GM19468 (cell line): ENCODE results near the gene PDGFC.
"Not testable (repeated sequence)": the region's sequence is repeated elsewhere in the genome, so short reads cannot be mapped to it uniquely, and the experiment has no call there.

Source experiments
- ATAC-seq: cut with Tn5 transposase; IDR thresholded peaks from one replicate; pipeline ENCODE4 v1.9.1; 2021; ENCODE audit warnings: mild to moderate bottlenecking, moderate library complexity, moderate number of reproducible peaks; ENCODE audit not compliant: unreplicated experiment; ENCODE audit errors: extremely low read depth

Gene PDGFC

DNA sequence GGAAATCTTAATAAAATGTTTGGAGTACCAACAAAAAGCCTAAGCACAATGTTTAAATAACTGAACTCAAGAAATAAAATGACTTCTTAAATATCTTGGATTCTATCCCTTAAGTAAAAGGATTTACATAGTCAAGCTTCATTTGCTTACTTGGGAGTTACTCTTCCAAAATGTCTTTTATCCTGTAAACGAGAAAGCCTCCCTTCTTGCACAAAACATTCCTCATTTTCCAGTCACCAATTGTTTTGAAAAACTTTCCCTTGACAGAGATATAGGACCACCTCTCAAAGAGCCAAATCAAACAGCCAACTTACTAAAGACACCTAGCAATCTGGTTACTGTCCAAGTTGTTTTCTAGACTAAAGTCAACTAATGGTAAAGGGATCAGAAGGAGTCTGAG is 18.6 kb downstream of the PDGFC start:
- no peak for ATAC-seq

DNA sequence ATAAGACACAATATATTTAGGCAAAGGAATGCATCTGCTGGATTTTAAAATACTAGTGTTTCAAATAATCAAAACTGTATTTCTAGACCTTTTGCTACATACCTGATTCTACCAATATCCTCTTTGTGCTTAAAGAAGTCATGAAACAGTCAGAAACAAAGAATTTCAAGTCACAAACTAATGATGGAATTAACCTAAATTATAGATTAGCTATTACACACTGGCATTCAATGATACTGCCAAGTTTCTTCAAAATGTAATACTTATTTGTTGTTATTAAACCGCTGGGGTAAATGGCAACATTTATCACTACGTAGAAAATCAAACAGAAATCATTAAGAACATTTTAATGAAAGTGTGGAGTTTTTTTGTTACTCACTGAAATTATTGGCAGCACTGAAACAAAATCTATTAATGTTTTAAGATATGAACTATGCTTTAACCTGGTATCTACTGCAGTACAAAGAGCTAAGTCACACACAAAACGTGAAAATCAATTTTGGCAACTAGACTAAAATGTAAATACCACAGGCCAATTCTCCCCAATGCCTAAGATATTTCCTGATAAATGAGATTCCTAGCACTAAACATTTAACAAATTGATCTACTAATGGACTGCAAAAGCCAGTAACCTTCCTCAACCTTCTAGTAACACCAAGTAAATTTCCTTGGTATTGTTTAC is 19.4 kb downstream of the PDGFC start:
- ATAC-seq = no peak

DNA sequence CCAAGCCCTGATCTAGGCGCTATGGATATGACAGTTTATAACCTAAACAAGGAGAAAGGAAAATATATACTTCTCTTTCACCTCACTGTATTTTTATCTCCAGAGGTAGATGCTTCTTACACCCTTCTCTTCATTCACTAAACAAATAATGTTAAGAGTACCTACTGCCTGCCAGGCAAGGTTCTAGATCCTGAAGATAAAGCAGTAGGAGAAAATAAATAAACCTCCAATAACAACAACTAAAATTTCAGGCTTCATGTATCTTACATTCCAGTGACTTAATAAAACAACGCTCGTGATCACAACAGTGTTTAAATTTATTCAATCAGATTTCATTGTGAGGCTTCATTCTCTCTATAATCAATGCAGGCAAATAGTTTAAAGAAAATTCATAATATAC is 20.7 kb downstream of the PDGFC start:
- ATAC-seq = no peak

DNA sequence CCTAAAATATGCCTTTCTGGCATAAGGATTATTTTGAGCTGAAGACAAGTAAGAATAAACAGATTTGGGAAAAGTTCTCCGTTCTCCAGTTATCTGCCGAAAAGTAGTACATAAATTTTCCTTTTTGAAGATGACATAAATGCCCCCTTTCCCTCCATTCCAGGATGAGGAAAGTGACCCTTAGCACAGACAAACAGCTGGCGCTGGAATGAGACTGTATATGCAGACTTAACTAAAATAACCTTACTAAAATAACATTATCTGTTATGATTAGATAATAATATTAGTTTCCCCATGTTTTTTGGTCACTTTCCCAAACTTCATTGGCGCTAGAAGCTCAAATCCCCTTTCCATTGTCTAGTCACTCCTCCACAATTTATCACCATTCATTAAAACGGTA is 21.5 kb downstream of the PDGFC start:
- ATAC-seq = no peak

DNA sequence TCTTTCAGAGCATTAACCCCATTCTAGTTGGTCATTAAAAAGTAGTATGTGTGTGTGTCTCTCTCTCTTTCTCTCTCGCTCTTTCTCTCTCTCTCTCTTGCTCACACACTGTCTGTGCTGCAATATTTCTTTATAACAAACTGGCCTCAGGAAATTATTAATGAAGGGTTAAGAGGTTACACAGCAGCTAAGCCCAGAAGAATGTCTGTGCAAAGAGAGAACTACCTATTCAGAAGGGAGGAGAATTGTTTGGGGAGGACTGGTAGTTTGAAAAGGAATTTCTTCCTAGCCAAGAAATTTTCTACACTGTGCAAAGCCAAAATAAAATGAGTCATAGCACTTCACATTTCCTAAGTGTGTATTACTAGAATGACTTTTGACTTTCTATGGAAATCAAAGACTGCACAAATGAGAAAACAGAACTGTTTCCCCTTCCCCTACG is 22.2 kb downstream of the PDGFC start:
- no peak for ATAC-seq

DNA sequence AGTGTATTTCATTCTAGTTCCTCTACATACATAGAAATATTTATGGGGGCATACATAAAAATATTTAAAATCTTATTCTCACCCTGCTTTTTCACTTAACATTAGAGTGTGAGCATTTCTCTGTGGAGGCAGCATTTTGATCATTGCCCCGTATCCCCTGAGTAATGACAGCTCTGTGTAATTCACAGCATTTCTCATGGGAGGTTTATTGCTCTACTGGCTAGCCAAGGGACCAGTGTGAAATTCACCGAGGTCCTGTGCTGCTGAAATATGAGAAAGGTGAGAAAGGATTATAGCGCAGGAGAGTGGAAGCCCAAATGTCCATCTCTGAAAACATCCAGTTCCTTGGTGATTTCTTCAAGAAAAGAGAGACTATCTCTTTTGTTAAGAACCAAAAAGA is 22.9 kb downstream of the PDGFC start:
- no peak for ATAC-seq

DNA sequence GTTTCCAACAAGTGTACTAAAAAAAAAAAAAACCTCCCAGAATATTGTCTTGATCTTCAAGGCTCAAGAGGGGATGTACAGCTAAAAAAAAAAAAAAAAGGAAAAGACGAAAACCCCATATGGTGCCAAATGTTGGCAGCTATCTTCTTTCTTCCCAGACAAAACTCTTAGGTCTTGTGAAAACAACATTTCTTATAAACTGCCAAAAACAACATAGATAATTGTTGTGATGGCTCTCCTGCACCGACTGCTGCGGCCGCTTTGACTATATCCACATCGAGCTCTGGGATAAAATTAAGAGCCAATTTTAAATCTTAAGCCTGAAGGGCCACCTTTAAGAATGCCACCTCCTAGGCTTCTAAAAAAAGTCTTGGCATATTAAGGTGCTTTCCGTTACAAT is 23.5 kb downstream of the PDGFC start:
- ATAC-seq = no peak

DNA sequence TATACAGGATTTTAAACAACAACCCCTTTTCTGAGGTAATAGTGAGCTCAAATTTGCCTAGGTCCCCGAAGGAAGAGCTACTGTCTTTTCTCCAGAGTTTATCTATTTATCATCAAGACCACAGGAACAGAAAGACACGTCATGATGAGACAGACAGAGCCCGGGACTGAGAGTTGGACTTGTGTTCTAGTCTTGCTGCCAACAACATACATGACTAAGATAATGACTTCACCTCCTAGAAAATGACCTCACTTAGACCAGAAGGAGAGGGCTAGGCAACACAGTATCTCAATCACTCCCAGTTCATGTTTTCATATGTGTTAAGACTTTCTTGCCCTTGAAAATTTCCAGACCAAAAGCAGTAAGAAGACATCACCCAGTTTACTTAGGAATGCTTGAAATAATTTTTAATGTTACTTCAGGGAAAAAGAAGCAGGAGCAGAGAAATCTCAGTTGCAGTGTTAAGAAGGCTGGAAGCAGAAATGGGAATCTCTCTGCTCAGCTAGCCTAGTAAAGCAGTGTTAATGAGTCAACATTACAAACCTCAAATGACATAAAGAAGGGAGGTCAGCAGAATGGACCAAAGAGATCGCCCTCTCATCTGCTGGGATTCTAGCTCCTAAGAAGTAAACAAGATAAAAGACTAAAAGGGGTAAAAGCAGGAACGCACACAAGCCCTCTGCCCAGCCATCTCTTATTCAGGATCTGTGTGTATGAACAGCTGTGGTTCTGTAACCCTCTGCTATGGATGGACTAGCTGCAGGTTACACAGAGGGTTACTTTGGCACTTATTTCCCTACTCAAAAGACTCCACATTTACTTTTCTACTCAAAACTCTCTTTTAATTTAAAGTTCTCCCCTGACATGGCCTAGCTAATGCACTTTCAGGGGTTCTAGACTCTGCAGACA is 24.8 kb downstream of the PDGFC start:
- ATAC-seq = no peak

DNA sequence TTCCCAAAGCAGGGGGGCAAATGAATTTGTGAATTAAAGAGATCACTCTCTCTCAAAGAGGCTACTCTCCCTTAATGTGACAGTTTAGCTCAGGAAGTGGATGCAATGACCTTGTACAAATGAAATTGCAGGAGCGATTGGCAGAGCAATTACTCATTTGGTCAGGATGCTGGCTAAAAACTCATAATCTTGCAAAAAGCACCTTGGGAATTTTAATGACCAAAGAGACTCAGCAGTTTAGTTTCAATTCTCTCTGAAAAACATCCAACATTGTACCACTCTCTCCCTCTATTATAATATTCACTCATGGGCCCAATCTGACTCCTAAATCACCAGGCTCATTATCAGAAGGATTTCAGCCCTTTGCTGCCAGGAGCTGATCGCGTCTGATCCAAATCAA is 26.1 kb downstream of the PDGFC start:
- ATAC-seq = no peak

DNA sequence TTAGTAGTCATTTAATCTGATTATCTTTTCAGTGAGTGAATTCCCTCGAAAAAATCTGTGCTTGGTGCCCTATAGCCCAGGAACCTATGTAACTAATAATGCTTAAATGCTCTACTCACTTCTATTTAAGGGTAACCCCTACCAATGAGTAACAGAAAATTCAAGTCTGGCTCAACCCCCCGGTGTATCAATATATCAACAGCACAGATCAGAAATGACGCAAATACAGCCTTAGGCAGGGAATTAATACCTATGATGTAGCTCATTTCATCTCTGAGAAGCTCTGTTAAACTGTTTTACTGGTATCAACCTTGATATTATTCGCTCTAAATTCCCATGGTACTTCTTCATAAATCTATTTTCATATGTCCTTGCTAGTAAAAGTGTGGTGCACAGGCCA is 28.6 kb downstream of the PDGFC start:
- ATAC-seq = no peak

DNA sequence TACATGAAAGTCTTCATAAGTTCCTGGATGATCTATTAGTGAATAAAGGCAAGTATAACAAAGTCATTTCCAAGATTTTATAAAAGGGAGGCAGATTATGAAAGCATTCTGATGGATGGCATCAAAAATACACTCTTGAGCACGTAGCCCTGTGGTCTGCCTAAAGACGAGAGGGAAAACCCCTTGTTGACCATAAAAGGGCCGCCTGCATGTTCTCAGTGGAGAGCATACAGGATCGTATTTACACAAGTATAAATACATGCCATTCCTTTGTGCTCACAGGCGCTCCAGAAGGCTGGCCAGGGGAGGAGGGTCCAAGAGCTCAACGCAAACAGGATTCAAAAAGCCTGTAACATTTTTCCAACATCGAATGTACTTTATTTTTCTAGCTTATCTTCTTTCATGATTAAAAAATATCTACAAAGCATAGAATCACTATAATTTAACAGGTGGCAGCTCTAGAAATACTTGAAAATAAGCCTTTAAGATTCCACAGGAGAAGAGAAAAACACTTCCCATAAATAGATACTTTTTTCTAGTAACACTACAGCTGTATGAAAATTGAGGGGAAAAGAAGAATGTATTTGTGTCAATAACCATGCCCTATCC is 29.6 kb downstream of the PDGFC start:
- ATAC-seq = no peak

DNA sequence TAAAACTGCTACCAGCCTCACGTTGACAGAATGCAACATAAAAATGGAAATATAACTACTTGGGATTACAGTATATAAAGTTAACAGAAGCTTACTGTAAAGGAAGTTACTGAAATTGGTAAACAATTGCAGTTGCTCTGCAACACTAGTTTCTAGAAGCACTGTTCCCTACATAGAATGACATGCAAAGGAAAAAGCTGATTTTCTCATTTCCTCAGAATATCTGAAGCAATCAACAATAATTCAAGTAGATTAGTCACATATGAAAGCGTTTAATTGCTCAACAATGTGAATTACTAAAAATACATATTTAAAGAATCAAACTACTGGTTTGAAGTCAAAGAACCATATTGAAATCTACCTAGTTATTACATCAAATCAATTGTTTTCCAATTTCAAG is 31.8 kb downstream of the PDGFC start:
- no peak for ATAC-seq

DNA sequence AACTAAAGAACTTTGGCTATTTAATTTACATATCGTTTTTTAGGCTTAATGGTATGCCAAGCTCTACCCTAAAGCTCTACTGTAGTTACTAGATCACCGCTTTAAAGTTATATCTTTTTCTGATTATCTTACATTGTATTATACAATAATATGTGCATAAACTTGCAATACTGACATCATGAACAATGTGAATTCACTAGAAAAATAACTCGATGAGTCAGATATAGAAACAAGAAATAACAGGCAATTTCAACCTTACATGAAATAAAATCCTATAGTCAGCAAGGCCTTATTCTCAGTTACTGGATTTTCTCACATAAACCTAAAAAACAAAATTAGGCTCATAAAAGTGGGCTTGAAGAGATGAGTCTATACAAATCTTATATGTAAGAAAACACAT is 32.5 kb downstream of the PDGFC start:
- no peak for ATAC-seq

DNA sequence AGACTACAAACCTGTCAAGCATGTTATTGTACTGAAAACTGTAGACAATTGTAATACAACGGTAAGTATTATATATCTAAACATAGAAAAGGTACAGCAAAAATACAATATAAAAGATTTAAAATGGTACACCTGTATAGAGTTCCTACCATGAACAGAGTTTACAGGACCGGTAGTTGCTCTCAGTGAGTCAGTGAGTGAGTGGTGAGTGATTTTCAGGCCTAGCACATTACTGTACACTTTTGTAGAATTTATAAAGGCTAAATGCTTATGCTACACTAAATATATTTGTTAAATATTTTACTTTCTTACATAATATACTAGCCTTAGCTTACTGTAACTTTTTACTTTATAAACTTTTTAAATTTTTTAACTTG is 37.4 kb downstream of the PDGFC start:
- no peak for ATAC-seq

DNA sequence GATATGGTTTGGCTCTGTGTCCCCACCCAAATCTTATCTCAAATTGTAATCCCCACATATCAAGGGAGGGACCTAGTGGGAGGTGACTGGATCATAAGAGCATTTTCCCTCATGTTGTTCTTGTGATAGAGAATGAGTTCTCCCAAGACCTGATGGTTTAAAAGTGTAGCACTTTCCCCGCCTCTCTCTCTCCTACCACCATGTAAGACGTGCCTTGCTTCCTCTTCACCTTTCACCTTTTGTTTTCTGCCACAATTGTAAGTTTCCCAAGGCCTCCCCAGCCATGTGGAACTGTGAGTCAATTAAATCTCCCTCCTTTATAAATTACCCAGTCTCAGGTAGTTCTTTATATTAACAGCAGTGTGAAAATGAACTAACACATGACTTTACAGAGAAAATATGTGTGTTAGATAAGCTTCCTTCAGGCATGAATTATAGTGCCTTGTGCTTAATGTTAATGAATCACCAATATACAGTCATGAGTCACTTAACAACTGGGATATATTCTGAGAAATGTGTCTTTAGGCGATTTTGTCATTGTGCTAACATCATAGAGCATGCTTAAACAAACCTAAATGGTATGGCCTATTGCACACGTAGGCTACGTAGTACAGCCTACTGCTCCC is 37.9 kb downstream of the PDGFC start:
- no peak for ATAC-seq

DNA sequence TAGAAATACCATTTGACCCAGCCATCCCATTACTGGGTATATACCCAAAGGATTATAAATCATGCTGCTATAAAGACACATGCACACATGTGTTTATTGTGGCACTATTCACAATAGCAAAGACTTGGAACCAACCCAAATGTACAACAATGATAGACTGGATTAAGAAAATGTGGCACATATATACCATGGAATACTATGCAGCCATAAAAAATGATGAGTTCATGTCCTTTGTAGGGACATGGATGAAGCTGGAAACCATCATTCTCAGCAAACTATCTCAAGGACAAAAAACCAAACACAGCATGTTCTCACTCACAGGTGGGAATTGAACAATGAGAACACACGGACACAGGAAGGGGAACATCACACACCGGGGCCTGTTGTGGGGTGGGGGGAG is 39.2 kb downstream of the PDGFC start:
- not testable (repeated sequence) for ATAC-seq

DNA sequence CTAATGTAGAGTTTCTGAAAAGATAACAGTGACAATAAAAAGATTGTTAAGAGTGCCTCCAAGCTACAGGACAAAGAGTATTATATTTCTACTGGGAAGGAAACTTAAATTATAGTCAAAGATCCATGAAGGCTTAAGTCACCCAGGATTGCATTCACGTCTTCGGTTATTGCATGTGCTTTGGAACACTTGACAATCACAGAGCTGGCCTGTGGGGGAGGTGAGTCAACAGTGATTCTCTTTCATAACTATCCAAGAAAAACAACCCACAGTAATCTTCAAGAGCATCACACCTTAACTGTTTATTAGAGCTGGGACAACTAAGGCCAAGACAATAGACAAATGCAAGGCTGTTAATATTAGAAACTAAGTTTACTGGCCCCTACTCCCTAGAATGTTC is 40.3 kb downstream of the PDGFC start:
- ATAC-seq = no peak

DNA sequence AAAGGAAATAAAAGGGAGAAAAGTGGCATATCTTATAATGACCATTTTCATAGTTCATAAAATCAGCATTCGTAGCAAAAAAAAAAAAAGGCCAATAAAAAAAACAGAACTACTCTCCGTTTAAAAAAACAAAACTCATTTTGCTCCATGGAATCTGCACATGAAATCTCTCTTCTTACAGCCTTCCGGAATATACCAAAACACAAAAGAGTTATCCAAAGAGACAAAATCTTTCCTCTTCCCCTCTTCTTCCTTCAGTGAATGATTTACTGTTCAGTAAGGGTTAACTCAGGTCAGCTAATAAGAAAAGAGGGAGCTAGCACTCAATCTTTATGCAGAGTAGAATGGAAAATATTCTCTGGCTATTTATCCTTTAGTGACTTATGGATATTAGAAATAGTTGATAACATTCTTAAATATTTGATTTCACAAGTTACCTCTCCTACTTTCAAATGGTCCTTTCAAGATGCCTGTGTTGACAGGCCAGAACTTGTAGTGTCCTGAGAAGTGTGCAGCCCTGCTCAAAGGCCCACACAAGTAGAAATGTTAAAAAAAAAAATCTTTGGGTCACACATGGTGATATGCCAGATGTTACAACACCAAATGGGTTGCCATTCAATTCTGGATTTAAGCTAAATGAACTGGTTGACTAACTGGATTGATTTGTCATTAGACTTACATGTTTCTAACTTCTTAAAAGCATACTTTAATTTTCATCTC is 42.1 kb downstream of the PDGFC start:
- no peak for ATAC-seq

DNA sequence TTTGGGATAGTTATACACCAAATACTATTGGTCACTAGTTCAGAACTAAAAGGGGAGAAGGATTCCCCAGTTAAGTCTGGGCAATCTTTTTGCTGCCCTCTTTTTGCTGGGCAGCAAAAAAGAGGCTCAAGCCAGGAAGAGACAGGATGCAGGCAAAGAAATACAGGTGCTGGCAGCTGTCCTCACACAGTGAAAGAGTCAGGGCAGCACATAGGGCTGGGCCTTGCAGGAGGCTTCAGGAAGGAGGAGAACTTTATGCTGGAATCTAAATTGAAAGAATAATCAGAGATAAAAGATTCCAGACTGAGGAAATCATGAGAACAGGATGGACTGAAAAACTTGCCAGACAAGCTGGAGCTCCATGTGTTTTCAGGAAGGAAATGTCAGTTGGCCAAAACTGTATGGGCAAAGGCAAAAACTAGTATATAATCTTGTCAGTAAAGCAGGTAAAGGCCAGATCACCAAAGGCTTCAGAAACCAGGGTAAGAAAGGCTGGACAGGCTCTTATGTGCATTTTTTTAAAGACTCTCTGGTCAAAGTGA is 46.8 kb downstream of the PDGFC start:
- no peak for ATAC-seq

DNA sequence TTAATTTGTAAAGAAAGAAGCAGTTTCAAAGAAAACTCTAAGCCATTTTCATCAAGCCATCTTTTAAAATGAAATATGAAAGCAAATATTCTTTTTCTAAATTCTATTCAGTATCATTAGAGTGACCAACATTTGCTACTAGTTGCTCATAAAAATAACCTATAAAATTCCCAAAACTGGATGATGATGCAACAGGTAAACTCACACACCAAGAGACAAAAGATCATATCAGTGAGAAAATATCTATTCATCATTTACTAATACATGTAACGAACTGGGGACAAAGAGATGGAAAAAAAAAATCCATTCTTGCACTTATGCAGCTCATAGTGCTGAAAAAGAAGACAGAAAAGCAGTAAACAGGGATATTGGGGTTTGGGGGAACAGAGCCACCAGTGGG is 48.1 kb downstream of the PDGFC start:
- ATAC-seq = no peak
